Femur (tissue), 1 donor: Measurements from ENCODE around the gene CMC1.
"Not testable (repeated sequence)": the region's sequence is repeated elsewhere in the genome, so short reads cannot be mapped to it uniquely, and the experiment has no call there.

ENCODE experiments used
- DNase-seq: peaks from one replicate; pipeline ENCODE4 v3.0.0-alpha.2; 2017

CMC1 gene

GRCh38 chr3:28247286-28247685, 5.9 kb downstream of the CMC1 start:
- DNase-seq = no peak

GRCh38 chr3:28250999-28251398, 9.6 kb downstream of the CMC1 start:
- DNase-seq = no peak

GRCh38 chr3:28252001-28252431, 10.6 kb downstream of the CMC1 start:
- DNase-seq = no peak

- DNase-seq = no peak
Observed at GRCh38 chr3:28253040-28253715, 11.8 kb downstream of the CMC1 start.

- no peak for DNase-seq
Observed at GRCh38 chr3:28262001-28262400, 20.6 kb downstream of the CMC1 start.

GRCh38 chr3:28265641-28266040, 24.2 kb downstream of the CMC1 start:
- no peak for DNase-seq

- DNase-seq = no peak
Observed at GRCh38 chr3:28267984-28268849, 26.8 kb downstream of the CMC1 start.

GRCh38 chr3:28268989-28269388, 27.6 kb downstream of the CMC1 start:
- no peak for DNase-seq

- not testable (repeated sequence) for DNase-seq
Observed at GRCh38 chr3:28269884-28270283, 28.5 kb downstream of the CMC1 start.

GRCh38 chr3:28273837-28274236, 32.4 kb downstream of the CMC1 start:
- DNase-seq = no peak

GRCh38 chr3:28278918-28279317, 37.5 kb downstream of the CMC1 start:
- DNase-seq = no peak

GRCh38 chr3:28279770-28280169, 38.4 kb downstream of the CMC1 start:
- DNase-seq = no peak

- no peak for DNase-seq
Observed at GRCh38 chr3:28280781-28281180, 39.4 kb downstream of the CMC1 start.

GRCh38 chr3:28286595-28286994, 45.2 kb downstream of the CMC1 start:
- no peak for DNase-seq

- no peak for DNase-seq
Observed at GRCh38 chr3:28287046-28287445, 45.6 kb downstream of the CMC1 start.

GRCh38 chr3:28290863-28291300, 49.5 kb downstream of the CMC1 start:
- no peak for DNase-seq

- no peak for DNase-seq
Observed at GRCh38 chr3:28291577-28291976, 50.2 kb downstream of the CMC1 start.

GRCh38 chr3:28292622-28293021, 51.2 kb downstream of the CMC1 start:
- no peak for DNase-seq

- no peak for DNase-seq
Observed at GRCh38 chr3:28294667-28295413, 53.4 kb downstream of the CMC1 start.

GRCh38 chr3:28295898-28296490, 54.6 kb downstream of the CMC1 start:
- DNase-seq = no peak

GRCh38 chr3:28299705-28300104, 58.3 kb downstream of the CMC1 start:
- no peak for DNase-seq

- DNase-seq = no peak
Observed at GRCh38 chr3:28300345-28300962, 59.0 kb downstream of the CMC1 start.

GRCh38 chr3:28301688-28302087, 60.3 kb downstream of the CMC1 start:
- DNase-seq = no peak
